Measurements from ENCODE around the gene GAS2L2.

DNA sequence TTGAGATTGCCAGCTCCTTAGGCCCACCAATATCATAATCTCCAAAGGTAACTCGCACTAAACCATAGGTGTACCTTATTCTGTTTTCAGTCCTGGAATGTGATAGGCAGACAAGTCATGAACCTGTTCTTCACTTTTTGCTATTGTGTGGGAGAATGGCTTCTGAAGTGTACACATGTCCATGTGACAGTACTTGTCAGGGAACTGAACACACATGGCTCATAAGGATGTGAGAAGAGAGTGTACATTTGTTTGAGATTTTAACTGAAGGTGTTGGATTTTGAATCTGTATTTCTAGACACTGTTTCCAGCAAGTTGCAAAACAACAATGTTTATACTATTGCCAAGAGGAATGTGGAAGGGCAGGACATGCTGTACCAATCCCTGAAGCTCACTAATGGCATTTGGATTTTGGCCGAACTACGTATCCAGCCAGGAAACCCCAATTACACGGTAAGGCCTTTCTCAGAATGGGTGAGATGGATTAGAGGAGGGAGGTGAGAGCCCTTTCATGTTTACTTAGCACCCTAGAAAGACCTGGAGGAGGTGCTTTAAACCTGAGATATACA is 36.1 kb downstream of the GAS2L2 start:
- TF ChIP-seq, protein P1, sequence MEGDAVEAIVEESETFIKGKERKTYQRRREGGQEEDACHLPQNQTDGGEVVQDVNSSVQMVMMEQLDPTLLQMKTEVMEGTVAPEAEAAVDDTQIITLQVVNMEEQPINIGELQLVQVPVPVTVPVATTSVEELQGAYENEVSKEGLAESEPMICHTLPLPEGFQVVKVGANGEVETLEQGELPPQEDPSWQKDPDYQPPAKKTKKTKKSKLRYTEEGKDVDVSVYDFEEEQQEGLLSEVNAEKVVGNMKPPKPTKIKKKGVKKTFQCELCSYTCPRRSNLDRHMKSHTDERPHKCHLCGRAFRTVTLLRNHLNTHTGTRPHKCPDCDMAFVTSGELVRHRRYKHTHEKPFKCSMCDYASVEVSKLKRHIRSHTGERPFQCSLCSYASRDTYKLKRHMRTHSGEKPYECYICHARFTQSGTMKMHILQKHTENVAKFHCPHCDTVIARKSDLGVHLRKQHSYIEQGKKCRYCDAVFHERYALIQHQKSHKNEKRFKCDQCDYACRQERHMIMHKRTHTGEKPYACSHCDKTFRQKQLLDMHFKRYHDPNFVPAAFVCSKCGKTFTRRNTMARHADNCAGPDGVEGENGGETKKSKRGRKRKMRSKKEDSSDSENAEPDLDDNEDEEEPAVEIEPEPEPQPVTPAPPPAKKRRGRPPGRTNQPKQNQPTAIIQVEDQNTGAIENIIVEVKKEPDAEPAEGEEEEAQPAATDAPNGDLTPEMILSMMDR (IDR thresholded peaks at IDR 0.05), result no peak
- TF ChIP-seq POLR2AphosphoS5 (IDR thresholded peaks at IDR 0.05; ENCODE audit: low read depth, low read length), result no peak
- TF ChIP-seq SIN3A (IDR thresholded peaks at IDR 0.05; ENCODE audit: borderline replicate concordance, insufficient read depth, low read depth, low read length), result no peak
- no peak for TF ChIP-seq TCF7L2 (IDR thresholded peaks at IDR 0.05; ENCODE audit: low read depth, low read length)
- TF ChIP-seq, protein P2, sequence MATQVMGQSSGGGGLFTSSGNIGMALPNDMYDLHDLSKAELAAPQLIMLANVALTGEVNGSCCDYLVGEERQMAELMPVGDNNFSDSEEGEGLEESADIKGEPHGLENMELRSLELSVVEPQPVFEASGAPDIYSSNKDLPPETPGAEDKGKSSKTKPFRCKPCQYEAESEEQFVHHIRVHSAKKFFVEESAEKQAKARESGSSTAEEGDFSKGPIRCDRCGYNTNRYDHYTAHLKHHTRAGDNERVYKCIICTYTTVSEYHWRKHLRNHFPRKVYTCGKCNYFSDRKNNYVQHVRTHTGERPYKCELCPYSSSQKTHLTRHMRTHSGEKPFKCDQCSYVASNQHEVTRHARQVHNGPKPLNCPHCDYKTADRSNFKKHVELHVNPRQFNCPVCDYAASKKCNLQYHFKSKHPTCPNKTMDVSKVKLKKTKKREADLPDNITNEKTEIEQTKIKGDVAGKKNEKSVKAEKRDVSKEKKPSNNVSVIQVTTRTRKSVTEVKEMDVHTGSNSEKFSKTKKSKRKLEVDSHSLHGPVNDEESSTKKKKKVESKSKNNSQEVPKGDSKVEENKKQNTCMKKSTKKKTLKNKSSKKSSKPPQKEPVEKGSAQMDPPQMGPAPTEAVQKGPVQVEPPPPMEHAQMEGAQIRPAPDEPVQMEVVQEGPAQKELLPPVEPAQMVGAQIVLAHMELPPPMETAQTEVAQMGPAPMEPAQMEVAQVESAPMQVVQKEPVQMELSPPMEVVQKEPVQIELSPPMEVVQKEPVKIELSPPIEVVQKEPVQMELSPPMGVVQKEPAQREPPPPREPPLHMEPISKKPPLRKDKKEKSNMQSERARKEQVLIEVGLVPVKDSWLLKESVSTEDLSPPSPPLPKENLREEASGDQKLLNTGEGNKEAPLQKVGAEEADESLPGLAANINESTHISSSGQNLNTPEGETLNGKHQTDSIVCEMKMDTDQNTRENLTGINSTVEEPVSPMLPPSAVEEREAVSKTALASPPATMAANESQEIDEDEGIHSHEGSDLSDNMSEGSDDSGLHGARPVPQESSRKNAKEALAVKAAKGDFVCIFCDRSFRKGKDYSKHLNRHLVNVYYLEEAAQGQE (IDR thresholded peaks at IDR 0.05; ENCODE audit: insufficient read depth in 1 of 2, low read depth in 2 of 2, low read length in 1 of 2), result no peak

Data from Panc1 (cell line).